Right ventricle myocardium superior (tissue), 1 donor: Measurements from ENCODE around the gene TBCA. TPM values are rescaled to one million over a fixed set of nuclear protein-coding genes. Genes with fewer than 3 reads are reported as not detected.
"Not testable (repeated sequence)": the region's sequence is repeated elsewhere in the genome, so short reads cannot be mapped to it uniquely, and the experiment has no call there.

Experiments used
- ATAC-seq: fragments of 200-7000 bp; cut with Tn5 transposase; one replicate; pipeline ENCODE4 v1.9.1; 2020; ENCODE audit warnings: mild to moderate bottlenecking; ENCODE audit not compliant: poor library complexity
- DNase-seq: peaks from one replicate; pipeline ENCODE4 v3.0.0-alpha.2; 2020
- intact Hi-C: fragments of 100-400 bp; cut with DNase I; formaldehyde crosslinking; loops from one replicate; pipeline ENCODE4 v1.11.2; 2022
- total RNA-seq: library from RNA; stranded (reverse); fragmentation: NEBNext Ultra II Directional; extraction: Animal tissue kit (Norgen Biotek cat#: 25700); gene quantifications from one replicate; pipeline ENCODE4 v1.2.1, GENCODE V29; 2021
- donor health status: DM: no; HTN: yes; CAD: no; lungs with severe emphysema.

Gene TBCA
- total RNA-seq, 1 donor from 2014 or later: 114 TPM

DNA sequence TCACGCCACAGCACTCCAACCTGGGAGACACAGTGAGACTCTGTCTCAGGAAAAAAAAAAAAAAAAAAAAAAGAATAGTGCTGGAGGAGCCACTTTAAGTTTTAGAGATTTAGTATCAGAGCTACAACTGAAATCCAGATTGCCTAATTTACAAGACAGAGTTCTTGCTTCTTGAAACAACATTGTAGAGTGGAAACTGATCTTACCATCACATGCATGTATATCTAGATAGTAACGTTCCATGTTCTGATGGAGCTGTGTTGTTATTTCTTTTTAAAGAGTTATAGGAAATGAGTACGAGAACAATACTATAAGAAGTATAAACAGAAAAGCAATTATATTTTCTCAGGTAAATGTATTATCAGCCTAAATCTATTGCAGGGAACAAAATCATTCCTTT is 48.9 kb downstream of the TBCA start:
- ATAC-seq (no peak), DNase-seq (no peak)
- intact Hi-C loops: no loop called here

DNA sequence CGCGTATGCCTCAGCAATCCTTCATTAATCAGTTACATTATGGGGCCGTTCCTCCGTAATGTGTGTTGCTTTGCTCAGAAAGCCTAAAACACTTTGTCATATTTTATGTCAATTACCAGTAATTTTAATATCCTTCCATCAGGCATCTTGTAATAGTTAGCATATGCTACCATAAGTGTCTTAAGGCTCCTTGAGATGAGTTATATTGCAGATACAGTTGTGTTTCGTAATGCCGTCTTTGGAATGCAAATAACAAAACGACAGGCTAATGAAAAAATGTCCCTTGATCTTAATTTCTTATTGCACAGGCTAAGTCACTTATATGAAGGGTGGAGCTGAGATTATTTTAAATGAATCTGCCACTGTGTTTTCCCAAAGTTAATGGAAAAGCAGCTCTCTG is 50.5 kb downstream of the TBCA start:
- no peak for ATAC-seq
- intact Hi-C loops: no loop called here
- no peak for DNase-seq

DNA sequence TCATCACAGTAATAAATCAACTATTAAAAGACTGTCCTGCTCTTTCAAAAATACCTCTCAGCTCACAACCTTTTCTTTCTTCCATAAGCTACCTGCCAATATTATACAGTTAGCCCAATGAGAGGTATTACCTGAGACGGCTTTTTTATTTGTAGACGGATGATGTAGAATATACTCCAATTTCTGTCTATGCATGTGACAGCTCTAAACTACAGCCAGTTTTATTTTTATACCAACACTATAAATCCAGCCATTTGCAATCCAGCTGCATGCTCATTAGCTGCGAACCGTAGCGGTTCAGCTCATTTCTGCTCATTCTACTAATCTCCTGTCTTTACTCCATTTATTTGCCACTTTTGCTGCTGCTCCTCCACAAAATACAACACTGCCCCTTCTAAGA is 51.2 kb downstream of the TBCA start:
- intact Hi-C loops: no loop called here
- ATAC-seq: no peak
- no peak for DNase-seq

DNA sequence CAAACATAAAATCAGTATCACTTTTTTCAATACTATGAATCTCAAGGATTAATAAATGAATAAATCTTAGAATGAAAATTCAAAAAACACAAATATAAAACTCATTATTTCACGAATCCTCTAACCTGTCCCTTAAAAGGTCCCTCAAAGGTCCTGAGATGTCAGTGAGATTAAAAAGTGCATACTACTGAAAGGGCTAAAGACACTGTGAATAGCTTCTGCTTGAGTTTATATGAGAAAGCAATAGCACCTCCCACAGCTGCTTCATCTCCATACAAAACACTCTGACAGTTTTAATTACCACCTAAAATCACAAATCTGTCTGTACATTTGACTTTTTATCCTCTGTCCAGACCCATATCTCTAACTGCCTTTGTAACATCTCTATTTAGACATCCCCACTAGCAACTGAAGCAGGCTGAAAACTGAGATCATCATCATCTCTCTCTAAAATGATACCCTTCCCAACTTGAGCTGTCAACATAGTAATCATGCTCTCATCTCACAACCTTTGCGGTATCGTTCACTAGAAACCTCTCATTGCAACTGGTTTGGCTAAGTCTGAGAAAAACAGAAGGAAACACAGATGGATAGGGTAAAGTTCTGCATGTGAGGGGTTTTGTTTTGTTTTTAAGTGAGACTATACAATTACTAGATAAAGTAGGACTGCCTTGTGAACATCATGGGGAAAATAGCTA is 56.3 kb downstream of the TBCA start:
- ATAC-seq (no peak), DNase-seq (no peak)
- intact Hi-C loops: no loop called here

DNA sequence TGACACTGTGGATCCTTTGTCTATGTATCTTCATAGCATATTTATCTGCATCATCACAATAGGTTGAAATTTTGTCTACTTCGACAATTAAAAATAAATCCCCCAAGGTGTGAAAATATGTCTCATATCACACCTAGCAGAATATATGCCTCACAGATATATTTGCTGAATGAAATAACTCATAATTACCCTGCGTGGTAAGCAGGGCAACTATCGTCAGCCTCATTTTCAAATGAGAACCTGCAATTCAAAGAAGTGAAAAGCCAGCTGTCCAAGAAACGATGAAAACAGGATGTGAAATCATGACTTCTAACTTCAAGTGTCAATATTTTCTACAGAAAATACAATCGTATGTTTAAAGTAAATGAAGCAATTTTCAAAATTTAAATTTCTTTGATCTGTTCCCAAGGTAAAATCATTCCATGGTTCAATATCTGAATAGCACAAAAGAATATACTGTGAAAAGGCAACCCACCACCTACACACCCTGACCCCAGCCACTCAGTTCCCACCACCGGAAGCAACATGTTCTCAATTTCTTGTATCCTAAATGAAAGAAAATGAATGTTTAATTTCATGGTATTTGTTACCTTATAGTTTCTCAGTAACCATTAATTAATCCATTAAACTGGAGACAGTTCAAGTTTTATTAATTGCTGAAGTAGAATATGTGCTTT is 57.1 kb downstream of the TBCA start:
- DNase-seq (no peak), ATAC-seq (no peak)
- intact Hi-C loops: no loop called here

DNA sequence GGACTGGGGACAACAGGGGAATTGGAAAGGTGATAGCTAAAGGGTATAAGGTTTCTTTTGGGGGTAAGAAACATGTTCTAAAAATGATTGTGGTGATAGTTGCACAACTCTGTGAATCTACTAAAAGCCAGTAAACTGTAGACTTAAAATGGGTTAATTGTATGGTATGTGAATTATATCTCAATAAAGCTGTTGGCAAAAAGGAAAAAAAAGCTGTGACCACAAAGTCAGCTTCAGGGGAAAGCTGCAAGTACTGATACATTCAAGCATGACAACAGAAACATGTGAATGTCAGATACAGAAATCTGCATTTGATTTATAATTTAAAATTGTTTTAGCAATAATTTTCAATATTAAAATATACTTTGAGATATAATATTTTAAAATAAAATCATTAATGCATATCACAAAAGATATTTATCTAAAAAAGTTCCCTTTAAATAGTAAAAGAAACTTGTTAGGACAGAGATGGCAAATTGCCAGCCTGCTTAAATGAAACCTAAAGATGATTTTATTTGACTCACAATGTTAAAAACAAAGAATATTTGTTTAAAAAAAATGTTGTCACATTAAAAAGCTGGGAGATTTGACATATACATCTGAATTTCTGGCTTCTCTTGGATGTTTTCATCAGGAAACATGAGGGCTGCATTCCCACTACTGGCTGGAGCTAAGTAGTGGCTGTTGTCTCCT is 66.0 kb downstream of the TBCA start:
- DNase-seq (no peak), ATAC-seq (no peak)
- intact Hi-C loops: no loop called here

DNA sequence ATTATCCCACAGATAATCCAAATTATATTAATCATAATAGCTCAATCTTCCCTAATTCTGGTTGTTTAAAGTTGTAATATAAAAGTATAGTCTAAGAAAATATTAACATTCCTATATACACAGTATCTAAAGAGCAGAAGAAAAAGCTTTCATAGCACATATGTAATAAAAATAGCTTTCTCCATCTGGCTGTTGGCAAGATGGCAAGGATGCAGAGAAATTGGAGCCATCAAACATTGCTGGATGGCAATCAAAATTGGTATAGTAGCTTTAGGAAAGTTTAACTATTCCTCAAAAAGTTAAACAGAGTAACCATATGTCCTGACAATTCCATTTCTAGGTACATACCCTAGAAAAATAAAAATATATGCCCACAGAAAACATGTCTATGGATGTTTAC is 66.8 kb downstream of the TBCA start:
- intact Hi-C loops: no loop called here
- ATAC-seq: no peak
- no peak for DNase-seq

DNA sequence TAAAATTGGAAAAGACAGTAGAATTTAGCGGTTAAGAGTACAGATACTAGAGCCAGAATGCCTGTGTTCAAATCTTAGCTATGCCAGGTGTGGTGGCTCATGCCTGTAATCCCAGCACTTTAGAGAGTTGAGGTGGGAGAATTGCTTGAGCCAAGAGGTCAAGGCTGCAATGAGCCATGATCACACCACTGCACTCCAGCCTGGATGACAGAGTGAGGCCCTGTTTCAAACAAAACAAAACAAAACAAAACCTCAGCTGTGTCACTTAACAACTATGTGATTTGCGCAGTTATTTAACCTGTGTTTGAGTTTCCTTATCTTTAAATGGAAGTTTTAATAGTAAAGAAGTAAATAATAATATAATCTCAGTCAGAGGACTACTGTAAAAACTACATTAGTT is 68.3 kb downstream of the TBCA start:
- ATAC-seq (no peak), DNase-seq (no peak)
- intact Hi-C loops: no loop called here

DNA sequence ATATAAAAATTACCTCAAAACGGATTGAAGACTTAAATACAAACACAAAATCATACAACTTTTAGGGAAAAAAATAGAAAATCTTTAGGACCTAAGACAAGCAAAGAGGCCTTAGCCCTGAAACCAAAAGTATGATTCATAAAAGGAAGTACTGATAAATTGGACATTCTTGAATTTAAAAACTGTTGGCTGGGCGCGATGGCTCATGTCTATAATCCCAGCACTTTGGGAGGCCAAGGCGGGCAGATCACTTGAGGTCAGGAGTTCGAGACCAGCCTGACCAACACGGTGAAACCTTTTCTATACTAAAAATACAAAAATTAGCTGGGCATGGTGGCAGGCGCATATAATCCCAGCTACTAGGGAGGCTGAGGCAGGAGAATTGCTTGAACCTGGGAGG is 76.6 kb downstream of the TBCA start:
- ATAC-seq, intact Hi-C loops: not testable (repeated sequence)

DNA sequence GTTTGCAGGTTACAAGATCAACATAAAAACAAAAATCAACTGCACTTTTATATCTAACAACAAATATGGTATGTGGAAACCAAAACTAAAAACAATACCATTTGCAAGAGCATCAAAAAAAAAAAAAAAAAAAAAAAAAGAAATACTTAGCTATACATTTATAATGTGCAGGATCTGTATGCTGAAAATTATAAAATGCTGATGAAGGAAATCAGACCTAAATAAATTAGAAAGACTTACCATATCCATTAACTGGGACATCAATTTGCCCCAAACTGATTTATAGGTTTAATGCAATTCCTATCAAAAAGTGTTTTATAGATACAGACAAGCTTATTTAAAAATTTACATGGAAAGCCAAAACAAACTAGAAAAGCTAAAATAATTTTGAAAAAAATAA is 77.2 kb downstream of the TBCA start:
- DNase-seq (no peak), ATAC-seq (no peak)
- intact Hi-C loops: no loop called here

More for the DNA sequence above, 76.6 kb downstream of the TBCA start:
- not testable (repeated sequence) for DNase-seq

DNA sequence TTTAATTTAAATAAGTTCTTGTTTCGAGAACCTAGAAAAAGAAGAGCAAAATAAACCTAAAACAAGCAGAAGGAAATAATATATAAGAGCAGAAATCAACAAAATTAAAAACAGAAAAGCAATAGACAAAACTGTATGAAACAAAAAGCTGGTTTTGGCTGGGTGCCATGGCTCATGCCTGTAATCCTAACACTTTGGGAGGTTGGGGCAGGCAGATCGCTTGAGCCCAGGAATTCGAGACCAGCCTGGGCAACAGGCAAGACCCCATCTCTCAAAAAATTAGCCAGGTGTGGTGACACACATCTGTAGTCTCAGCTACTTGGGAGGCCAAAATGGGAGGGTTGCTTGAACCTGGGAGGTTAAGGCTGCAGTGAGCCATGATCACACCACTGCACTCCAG is 78.4 kb downstream of the TBCA start:
- ATAC-seq (no peak), DNase-seq (no peak)
- intact Hi-C loops: no loop called here

DNA sequence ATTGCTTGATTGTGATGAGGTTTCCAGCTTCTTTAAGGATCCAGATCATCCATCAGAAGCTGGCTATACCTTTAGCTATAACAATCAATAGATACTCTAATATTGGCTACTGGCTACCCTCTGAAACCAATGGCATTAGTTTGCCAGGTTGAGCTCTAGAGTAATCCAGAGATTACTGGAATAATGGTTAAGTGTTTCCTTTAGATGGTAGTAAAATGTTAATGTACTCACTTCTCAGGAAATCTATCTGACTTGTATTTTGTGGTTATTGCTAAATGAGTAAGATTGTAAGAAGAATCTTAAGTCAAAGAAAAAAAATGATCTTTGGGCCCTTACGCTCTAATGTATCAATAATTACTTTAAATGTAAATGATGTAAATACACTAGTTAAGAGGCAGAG is 80.0 kb downstream of the TBCA start:
- DNase-seq (no peak), ATAC-seq (no peak)
- intact Hi-C loops: no loop called here

DNA sequence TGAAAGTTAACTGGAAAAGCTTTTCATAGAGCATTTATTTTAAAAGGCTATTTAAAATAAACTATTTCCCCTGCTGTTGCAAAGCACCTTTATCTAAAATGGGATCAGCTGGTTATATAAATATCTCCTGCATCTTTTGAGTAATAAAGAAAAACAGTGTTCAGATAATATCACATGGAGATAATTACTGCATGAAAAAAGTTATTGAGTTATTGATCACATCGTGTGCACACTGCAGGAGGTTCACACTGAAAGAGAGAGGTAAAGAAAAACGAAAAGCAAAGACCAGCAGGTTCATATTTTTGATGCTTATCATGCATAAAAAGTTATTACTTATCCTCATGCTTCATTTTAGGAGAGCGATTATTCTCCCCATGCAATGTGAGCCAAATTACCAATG is 82.2 kb downstream of the TBCA start:
- DNase-seq (no peak), ATAC-seq (no peak)
- intact Hi-C loops: no loop called here

DNA sequence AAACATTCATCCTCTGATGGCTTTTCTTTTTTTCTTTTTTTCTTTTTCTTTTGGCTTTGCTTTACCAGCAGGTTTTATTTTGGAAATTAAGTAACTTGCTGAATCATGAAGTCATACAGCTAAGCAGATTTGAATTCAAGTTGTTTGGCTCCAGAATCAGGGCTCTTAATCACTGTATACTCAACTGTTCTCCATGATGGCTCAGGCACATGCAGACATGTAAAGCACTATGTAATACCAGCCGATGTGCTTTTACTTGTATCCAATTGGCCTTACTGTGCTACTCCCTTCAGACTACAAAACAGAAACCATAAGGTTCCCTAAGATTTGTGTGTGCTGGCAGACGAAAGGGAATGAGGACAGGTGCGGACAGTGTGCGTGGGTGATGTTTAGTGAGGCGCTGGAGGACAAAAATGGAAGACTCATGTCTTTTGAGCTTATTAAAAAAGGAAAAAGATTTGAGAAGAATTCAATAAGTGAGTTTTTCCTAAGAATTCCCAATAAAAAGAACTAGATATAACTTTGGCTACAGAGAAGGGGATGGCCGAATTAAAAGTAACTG is 92.9 kb downstream of the TBCA start:
- intact Hi-C loops: no loop called here
- no peak for DNase-seq
- no peak for ATAC-seq

DNA sequence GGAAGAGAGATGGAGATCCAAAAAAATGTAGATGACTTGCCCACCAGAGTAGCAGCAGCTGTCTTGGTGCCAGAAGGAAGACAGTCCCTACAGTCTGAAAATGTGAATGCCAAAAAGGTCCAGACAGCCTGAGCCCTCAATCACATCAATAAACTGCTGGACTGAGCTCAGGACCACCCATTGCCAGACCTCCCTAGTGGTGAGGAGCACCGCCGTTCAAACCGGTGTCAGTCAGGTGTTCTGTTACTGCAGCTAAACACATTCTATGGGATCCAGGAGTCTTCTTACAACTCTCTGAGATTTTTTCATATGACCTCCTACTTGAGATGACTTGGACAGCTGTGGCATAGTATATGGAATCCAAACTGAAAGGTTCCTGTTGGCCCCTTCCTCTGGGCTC is 105.6 kb downstream of the TBCA start:
- no peak for DNase-seq
- intact Hi-C loops: no loop called here
- no peak for ATAC-seq

DNA sequence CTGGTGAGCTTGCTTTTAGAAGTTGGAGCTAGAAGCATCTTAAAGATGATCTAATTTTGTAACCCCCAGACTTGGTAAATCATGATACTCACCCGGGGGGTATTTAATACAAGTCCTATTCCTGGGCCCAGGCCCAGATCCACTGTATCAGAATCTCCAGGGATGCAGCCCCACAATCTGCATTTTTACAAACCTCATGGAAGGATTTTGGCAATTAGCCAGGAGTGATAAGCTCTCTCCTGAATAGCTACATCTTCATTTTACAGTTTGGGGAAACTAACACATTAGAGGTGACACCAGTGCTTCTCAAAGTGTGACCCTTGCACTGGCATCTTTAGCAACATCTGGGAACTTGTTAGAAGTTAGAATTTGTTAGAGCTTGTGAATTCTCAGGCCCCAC is 106.5 kb downstream of the TBCA start:
- intact Hi-C loops: no loop called here

DNA sequence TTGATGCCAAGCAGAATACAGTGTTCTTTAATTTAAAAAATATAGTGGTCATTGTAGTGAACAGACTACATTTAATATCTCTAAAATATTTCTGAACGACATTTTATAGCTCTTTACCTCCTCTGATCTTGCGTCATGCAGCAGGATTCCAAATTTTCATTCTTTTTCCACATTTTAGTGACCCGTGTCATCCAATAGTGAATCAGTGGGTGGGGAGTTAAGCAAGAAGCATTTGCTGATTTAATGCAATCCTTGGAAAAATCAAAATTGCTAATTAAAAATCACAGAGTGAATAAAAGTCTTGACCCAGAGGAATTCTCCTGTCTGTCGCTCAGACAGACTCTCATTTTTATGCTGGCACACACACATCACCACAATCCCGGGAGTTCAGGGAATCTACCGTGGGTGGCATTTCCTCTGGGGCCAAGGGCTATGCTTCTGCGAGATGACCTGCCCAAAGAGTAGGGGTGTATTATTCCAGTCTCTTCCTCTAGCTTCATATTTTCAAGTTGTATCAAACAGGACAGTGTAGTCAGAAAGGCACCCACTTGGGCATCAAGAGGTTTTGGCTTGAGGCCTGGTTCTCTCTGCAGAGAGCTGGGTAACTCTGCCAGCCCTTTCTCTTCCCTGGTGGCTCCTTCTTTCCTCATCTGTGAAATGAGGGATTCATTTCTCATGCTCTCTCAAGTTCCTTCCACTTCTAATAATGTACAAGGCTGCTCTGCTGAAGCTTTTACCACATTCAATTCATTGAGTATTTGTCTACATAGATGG is 112.9 kb downstream of the TBCA start:
- ATAC-seq: peak; percentile 75
- intact Hi-C loops: no loop called here
- DNase-seq: no peak

More for the DNA sequence above, 106.5 kb downstream of the TBCA start:
- no peak for ATAC-seq
- DNase-seq: no peak

DNA sequence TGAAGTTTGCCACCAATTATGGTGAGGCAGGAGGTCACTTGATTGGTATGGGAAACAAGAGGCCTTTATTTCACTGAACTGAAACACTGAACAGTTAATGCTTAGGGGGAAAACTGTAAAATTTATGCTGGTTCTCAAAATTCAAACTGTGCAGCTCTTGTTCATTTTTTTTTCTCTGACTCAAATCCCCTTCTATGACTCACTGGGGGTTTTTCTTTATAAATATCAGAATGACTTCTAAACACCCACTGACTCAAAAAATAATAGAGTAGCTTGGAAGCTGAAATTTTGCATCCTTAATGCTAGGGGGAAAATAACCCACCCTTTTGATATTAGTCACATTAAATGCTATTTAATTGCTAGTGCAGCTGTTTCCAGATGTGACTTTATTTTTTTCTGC is 113.5 kb downstream of the TBCA start:
- intact Hi-C loops: no loop called here
- ATAC-seq: no peak

DNA sequence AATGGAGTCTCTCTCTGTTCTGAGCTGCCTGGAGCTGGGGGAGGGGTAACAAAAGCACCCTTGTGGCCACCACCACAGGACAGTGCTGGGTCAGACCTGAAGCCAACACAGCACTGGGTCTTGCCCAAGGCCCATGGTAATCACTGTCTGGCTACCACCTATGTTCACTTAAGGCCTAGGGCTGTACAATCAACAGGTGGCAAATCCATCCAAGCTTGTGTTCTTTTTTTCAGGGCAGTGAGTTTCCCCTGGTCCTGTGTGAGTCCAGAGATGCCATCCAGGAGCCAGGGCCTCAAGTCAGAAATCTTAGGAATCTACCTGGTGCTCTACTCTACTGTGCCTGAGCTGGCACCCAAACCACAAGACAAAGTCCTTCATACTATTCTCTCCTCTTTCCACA is 117.5 kb downstream of the TBCA start:
- ATAC-seq (no peak), DNase-seq (no peak)
- intact Hi-C loops: no loop called here

More for the DNA sequence above, 113.5 kb downstream of the TBCA start:
- no peak for DNase-seq
